HUES6 (cell line): ENCODE data around the gene PRUNE2.

ENCODE experiments used
- H3K27ac ChIP-seq: 2 replicates; pipeline ENCODE4 v1.7.0; 2013; ENCODE audit warnings: low read depth, mild to moderate bottlenecking, low read length, inconsistent platforms
- H3K27me3 ChIP-seq: 2 replicates; pipeline ENCODE4 v1.6.1; 2013; ENCODE audit warnings: low read length; ENCODE audit not compliant: control insufficient read depth, insufficient read depth
- H3K36me3 ChIP-seq: 2 replicates; pipeline ENCODE4 v1.6.1; 2013; ENCODE audit warnings: low read length; ENCODE audit not compliant: control insufficient read depth, insufficient read depth
- H3K4me1 ChIP-seq: 2 replicates; pipeline ENCODE4 v1.6.1; 2013; ENCODE audit warnings: low read length; ENCODE audit not compliant: control insufficient read depth, insufficient read depth
- H3K4me3 ChIP-seq: 2 replicates; pipeline ENCODE4 v1.5.1; 2013; ENCODE audit warnings: low read depth, low read length
- H3K9ac ChIP-seq: one replicate; pipeline ENCODE4 v1.6.1; 2013; ENCODE audit warnings: mild to moderate bottlenecking, low read length
- H3K9me3 ChIP-seq: 2 replicates; pipeline ENCODE4 v1.6.1; 2013; ENCODE audit warnings: low read depth, low read length; ENCODE audit not compliant: control insufficient read depth, insufficient read depth

PRUNE2 gene

DNA sequence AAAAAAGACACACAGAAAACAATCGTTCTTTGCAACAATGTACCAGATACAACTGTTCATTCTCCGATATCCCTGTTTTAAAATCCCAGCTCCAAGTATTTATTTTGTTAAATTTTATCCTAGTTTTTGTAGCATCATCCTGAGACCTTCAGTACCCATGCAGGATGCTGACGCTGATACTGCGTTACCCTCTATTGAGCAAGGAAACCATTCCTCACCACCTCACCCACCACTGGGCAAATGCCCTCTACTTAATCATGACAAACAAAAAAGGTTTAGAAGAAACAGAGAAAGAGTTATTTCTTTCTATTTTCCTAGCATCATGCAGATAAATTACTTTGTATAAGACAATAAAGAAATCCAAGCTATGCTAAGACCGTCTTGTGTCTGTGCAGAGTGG lies 277.8 kb downstream of the PRUNE2 start:
- Histone ChIP-seq H3K27me3 (no peaks in the 10 kb centered on the region), H3K4me1 (no peaks in the 10 kb centered on the region), H3K9ac (no peak overlapping the region), H3K36me3 (no peaks in the 10 kb centered on the region), H3K4me3 (no peak overlapping the region), H3K27ac (no peak overlapping the region), H3K9me3 (no peaks in the 10 kb centered on the region)

DNA sequence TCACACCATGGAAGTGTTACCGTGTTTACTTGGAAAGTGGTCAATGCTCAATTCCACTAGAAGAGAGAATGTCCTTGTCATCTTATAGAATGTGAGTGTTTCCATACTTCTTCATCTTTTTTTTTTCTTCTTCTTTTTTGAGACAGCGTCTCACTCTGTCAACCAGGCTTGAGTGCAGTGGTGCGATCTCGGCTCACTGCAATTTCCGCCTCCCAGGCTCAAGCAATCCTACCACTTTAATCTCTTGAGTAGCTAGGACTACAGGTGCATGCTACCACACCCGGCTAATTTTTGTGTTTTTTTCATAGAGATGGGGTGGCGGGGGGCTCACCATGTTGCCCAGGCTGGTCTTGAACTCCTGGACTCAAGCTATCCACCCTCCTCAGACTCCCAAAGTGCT lies 278.9 kb downstream of the PRUNE2 start:
- Histone ChIP-seq H3K27ac (no peak overlapping the region), H3K36me3 (no peaks in the 10 kb centered on the region), H3K9me3 (no peaks in the 10 kb centered on the region), H3K27me3 (no peaks in the 10 kb centered on the region), H3K4me3 (no peak overlapping the region), H3K9ac (no peak overlapping the region), H3K4me1 (no peaks in the 10 kb centered on the region)

DNA sequence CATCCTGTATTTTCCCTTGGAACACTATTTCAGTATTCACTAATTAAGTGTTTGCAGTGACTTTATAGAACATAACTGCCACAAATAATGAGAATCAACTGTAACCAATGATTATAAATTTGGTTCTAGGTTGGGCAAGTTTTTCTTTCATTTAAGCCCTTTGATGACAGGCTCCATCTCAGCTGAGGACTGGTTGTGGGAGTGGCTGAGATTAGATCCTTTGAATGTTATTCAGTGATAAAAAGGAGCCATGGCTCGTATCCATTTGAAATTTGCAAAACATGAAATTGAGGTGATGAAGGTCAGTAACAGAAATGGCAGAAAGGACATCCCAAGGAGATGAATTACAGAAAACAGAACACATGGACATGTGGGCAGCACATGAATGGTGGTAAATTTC lies 279.8 kb downstream of the PRUNE2 start:
- no peaks in the 10 kb centered on the region for H3K4me1 ChIP-seq
- H3K4me3 ChIP-seq, result no peak overlapping the region
- no peaks in the 10 kb centered on the region for H3K36me3 ChIP-seq
- H3K9ac ChIP-seq, result no peak overlapping the region
- H3K27ac ChIP-seq, result no peak overlapping the region
- H3K27me3 ChIP-seq, result no peaks in the 10 kb centered on the region
- H3K9me3 ChIP-seq, result no peaks in the 10 kb centered on the region

DNA sequence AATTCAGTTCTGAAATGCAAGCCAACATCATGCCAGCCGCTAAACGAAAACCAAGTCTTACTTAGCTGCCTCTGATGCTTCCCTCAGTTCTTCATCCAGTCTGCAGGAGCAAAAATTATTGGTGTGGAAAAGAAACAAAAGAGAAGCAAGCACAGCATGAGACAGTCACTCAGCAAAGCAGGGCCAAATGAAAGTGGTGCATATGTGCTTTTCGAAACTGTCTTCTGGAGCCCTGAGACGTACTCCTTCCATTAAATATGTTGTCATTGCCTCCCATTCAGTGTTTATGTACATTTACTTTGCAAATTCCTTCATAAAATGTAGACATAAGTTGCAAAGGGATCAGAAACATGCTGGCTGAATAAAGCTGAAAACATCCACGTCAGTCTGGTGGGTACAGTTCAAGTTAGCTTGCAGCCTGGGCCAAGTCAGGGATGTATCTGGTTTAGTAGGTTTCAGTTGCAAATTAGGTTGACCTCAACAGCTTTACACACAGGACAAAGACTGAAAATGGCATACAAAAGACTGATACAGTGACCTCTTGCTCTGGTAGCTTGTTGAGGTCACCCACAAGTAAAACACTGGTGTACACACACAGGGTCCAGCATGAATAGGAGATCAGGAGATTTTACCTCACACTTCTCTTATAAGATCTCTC lies 281.4 kb downstream of the PRUNE2 start:
- Histone ChIP-seq H3K27me3 (no peaks in the 10 kb centered on the region), H3K4me1 (no peaks in the 10 kb centered on the region), H3K9me3 (no peaks in the 10 kb centered on the region), H3K9ac (no peak overlapping the region), H3K4me3 (no peak overlapping the region), H3K27ac (no peak overlapping the region), H3K36me3 (no peaks in the 10 kb centered on the region)

DNA sequence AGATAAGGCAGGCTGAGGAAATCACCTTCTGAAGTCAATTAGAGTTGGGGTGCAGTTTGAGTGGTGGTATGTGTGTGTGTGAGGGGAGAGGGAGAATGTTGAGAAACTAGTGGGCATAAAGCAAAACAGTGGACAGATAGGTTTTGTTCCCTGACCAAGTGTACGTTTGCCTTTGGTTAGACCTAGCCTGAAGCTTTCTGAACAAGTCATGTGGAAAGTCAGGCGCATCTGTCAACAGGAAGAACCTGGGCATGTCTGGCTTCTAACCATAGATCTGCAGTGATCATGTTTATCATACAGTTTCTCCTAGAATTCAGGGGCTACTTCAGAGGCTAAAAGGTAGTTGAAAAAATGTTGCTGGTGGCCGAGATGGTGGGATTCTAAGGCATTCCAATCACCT lies 284.9 kb downstream of the PRUNE2 start:
- Histone ChIP-seq H3K4me1 (no peaks in the 10 kb centered on the region), H3K9ac (no peak overlapping the region), H3K27ac (no peak overlapping the region), H3K27me3 (no peaks in the 10 kb centered on the region), H3K4me3 (no peak overlapping the region), H3K36me3 (no peaks in the 10 kb centered on the region), H3K9me3 (no peaks in the 10 kb centered on the region)

DNA sequence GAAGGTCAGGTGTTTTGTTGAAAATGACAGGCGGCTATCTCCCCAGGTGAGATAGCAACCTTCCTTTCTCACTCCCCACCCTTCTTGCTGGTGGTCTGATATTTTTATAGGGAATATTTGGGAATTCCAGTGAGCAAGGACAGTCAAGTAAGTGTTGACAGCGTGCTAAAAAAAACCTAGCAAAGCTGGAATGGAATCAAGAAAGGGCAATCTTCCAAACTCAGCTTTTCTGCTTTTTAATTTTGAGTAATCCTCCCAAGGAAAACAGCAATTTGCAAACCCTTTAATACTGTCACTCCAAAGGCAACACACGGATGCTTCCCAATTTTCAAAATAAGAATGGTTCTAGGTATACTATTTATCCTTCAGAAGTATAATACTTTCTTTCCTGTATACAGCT lies 285.3 kb downstream of the PRUNE2 start:
- Histone ChIP-seq H3K36me3 (no peaks in the 10 kb centered on the region), H3K27me3 (no peaks in the 10 kb centered on the region), H3K4me3 (no peak overlapping the region), H3K27ac (no peak overlapping the region), H3K9ac (no peak overlapping the region), H3K9me3 (no peaks in the 10 kb centered on the region), H3K4me1 (no peaks in the 10 kb centered on the region)

DNA sequence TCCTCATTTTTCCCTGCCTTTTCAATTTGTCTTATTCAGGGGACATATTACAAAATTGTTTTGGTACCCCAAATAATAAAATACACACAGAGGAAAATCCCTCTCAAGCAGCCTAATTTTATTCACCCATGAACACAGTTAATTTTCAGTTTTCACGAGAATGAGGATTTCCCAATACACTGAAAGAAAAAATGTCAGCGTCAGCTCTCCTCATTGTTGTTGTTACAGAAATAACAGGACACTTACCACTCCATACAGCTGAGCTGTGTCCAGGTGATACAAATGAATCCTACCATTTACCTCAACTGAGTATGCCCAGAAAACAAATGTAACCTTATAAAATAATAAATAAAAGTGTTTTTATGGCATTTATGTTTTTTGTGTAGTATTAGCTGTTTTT lies 286.3 kb downstream of the PRUNE2 start:
- Histone ChIP-seq H3K9ac (no peak overlapping the region), H3K9me3 (no peaks in the 10 kb centered on the region), H3K4me1 (peaks cover 4% of the 10 kb centered on the region; the same call in 1 of the 2 replicates), H3K27me3 (no peaks in the 10 kb centered on the region), H3K36me3 (no peaks in the 10 kb centered on the region), H3K27ac (no peak overlapping the region), H3K4me3 (no peak overlapping the region)

DNA sequence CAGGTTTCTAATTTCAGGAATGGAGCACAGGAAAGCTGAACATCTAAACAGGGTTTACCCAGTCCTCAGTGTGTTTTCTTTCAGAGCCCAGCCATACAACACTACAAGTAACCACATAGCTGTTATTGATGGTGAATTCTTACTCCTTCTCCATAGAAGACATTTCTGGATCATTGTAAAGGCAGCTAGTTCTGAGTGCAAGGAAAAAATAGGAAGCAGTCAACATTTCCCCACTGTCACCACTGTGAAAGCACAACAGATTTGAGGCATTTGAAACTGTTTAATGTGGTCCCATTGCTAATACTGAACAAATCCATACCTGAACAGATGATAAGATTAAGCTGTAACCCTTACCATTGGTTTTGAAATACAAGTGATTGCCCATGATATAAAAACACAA lies 286.7 kb downstream of the PRUNE2 start:
- Histone ChIP-seq H3K4me3 (no peak overlapping the region), H3K9ac (no peak overlapping the region), H3K4me1 (peaks cover 4% of the 10 kb centered on the region; the same call in 1 of the 2 replicates), H3K36me3 (no peaks in the 10 kb centered on the region), H3K27me3 (no peaks in the 10 kb centered on the region), H3K27ac (no peak overlapping the region), H3K9me3 (no peaks in the 10 kb centered on the region)

DNA sequence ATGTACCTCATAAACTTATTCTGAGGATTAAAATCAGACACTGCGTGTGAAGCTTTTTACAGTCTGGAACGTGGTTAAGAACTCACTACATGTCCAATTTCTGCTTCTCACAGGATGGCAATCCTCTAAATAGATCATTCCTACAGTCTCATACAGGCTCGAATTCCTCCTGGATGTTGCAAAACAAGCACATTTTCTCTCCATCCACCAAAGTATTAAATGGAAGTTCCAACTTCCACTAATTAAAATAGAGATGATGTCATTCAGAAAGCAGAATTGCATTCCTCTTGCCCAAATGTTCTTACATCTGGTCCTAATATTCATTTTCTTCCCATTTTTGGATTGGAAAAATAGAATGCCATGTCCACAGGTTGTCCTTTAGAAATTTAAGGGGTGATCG lies 287.2 kb downstream of the PRUNE2 start:
- H3K9ac ChIP-seq, result no peak overlapping the region
- H3K9me3 ChIP-seq, result no peaks in the 10 kb centered on the region
- H3K36me3 ChIP-seq, result no peaks in the 10 kb centered on the region
- no peak overlapping the region for H3K4me3 ChIP-seq
- no peaks in the 10 kb centered on the region for H3K27me3 ChIP-seq
- H3K4me1 ChIP-seq, result peaks cover 4% of the 10 kb centered on the region; the same call in 1 of the 2 replicates
- no peak overlapping the region for H3K27ac ChIP-seq

DNA sequence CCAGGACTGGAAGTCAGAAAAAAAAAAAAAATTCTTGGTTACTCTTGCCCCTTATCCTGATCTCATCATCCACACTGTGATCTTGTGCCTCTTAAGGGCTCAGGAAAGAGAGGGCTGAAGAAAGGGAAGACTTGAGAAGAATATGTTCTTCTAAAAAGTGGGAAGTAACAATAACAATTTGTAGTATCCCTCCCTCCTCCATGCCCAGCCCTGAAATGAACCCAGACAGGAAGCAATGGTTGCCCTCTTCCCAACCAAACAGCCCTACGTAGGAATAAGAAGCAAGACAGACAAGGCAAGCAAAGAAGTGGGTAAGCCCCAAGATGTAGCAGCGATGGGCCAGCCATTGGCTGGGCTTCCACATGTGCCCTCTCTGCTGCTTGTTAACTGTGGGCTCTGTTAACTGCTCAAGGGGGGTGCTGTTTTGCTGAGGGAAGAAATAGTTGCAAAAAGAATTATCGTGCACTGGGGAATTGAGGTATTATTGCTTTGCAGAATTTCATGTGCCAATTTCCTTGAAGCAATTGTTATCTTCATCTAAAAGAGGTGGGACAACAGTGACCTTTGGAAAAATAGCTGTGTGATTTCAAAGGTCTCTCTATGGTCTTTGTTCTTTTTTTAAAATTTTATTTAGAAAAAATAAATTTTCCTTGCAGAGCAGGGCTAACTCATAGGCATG lies 288.3 kb downstream of the PRUNE2 start:
- no peaks in the 10 kb centered on the region for H3K36me3 ChIP-seq
- no peaks in the 10 kb centered on the region for H3K9me3 ChIP-seq
- H3K4me1 ChIP-seq, result peaks cover 4% of the 10 kb centered on the region; the same call in 1 of the 2 replicates
- no peak overlapping the region for H3K27ac ChIP-seq
- H3K27me3 ChIP-seq, result no peaks in the 10 kb centered on the region
- H3K4me3 ChIP-seq, result no peak overlapping the region
- H3K9ac ChIP-seq, result no peak overlapping the region

DNA sequence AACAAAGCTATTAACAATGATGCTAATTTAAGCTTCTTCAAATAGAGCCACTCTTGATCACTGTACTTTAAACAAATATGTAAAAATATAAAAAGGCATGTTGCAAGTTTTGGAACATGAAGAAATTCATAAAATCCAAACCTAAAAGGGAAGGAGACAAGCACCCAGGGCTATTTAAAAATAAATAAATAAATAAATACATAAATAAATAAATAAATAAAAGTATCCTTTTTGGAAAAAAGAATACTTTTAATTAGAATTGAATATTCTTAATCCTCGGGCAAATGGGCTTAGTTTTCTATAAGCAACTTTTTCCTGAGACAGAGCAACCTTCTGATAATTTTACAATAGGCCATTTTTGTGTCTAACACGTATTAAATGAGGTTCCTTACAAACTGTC lies 289.1 kb downstream of the PRUNE2 start:
- H3K4me1 ChIP-seq, result peaks cover 4% of the 10 kb centered on the region; the same call in 1 of the 2 replicates
- no peak overlapping the region for H3K4me3 ChIP-seq
- H3K9me3 ChIP-seq, result no peaks in the 10 kb centered on the region
- H3K27ac ChIP-seq, result no peak overlapping the region
- no peaks in the 10 kb centered on the region for H3K36me3 ChIP-seq
- no peak overlapping the region for H3K9ac ChIP-seq
- no peaks in the 10 kb centered on the region for H3K27me3 ChIP-seq
